ENCODE data around the gene PGP.

DNA sequence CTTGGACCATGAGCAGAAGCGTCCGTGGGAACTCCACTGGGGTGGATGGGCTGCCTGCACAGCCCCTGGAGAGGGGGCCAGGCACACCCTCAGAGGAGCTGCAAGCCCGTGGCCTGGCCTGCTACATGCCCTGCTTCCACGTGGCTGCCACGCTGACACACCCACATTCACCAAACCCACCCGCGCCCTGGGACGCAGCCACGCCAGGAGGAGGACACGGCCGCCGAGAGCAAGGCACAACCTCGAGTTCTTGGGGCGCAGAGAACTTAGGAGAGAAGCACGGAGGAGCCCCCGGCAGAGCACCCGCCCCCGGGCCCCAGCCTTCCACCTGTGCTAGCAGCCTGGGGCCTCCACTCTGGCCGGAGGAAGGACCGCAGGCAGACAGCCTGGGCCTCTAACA lies 37.1 kb downstream of the PGP start:
- TF ChIP-seq, protein P1, sequence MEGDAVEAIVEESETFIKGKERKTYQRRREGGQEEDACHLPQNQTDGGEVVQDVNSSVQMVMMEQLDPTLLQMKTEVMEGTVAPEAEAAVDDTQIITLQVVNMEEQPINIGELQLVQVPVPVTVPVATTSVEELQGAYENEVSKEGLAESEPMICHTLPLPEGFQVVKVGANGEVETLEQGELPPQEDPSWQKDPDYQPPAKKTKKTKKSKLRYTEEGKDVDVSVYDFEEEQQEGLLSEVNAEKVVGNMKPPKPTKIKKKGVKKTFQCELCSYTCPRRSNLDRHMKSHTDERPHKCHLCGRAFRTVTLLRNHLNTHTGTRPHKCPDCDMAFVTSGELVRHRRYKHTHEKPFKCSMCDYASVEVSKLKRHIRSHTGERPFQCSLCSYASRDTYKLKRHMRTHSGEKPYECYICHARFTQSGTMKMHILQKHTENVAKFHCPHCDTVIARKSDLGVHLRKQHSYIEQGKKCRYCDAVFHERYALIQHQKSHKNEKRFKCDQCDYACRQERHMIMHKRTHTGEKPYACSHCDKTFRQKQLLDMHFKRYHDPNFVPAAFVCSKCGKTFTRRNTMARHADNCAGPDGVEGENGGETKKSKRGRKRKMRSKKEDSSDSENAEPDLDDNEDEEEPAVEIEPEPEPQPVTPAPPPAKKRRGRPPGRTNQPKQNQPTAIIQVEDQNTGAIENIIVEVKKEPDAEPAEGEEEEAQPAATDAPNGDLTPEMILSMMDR (conservative IDR thresholded peaks at IDR 0.05 in 1 of 2, IDR thresholded peaks at IDR 0.05 in 1 of 2; ENCODE audit: extremely low read depth in 1 of 2, insufficient read depth in 1 of 2, low read depth in 1 of 2, low read length in 2 of 2), result no peak
- no peak for TF ChIP-seq EZH2 (IDR thresholded peaks at IDR 0.05; ENCODE audit: borderline replicate concordance, low read length)

Measured in mammary epithelial cell (primary cell).